ENCODE results near the gene NELFCD. TPM values are rescaled to one million over a fixed set of nuclear protein-coding genes. Genes with fewer than 3 reads are reported as not detected.

Gene NELFCD
- total and polyA plus RNA-seq, 9 of the 15 experiments (the other 6 are each of a cell fraction or from before 2014, with no cell fraction given): 11.7 to 163 (median 96.5) TPM

DNA sequence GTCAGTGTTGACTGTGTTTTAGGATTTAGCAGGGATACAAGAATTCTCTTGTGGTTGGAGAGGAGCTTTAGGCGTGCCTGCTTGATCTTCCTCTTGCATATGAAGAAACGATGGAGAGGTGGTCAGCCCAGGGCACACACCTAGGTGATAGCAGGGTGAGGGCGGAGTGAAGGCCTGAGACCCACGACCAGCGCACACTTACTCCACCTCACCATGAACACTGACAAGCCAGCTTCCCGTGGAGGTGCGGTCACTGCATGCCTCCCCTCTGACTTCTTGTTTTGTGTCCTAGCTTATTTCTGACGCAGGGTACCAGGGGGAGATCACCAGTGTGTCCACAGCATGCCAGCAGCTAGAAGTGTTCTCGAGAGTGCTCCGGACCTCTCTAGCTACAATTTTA lies 8.1 kb downstream of the NELFCD start (continued):
- TF ChIP-seq, protein P1, sequence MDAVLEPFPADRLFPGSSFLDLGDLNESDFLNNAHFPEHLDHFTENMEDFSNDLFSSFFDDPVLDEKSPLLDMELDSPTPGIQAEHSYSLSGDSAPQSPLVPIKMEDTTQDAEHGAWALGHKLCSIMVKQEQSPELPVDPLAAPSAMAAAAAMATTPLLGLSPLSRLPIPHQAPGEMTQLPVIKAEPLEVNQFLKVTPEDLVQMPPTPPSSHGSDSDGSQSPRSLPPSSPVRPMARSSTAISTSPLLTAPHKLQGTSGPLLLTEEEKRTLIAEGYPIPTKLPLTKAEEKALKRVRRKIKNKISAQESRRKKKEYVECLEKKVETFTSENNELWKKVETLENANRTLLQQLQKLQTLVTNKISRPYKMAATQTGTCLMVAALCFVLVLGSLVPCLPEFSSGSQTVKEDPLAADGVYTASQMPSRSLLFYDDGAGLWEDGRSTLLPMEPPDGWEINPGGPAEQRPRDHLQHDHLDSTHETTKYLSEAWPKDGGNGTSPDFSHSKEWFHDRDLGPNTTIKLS (IDR thresholded peaks at IDR 0.05; ENCODE audit: borderline replicate concordance, low read depth): no peak

DNA sequence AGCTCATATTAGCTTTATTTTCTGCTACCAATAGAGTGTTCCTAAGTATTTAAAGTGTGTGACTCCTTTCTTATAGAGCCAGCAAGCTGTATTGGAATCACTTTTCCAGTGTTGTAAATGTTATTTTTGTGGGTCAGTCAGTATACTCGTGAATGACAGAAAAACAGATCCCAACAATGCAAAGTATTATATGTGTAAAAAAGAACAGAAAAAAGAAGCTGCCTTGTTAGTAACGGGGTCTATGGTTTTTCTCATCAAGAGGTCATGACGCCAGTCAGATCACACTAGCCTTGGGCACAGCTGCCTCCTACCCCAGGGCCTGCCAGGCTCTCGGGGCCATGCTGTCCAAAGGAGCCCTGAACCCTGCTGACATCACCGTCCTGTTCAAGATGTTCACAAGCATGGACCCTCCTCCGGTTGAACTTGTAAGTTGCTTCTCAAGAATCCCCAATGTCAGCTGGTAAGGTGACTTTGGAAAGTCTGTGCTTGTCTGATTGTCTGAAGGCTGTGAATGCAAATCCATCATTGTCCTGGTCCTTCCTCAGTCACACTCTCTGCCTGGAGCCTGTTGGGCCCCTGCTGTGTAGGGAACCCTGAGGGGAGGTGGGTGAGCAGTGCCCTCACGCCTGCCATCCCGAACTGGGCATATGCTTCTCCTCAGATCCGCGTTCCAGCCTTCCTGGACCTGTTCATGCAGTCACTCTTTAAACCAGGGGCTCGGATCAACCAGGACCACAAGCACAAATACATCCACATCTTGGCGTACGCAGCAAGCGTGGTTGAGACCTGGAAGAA lies 9.8 kb downstream of the NELFCD start:
- Histone ChIP-seq H3K79me2 (ENCODE audit: control insufficient read depth, insufficient read depth, low read length) (peaks cover 18% of the 10 kb centered on the region), H3K9ac (ENCODE audit: insufficient read depth in 1 of 2, low read depth in 2 of 2, low read length in 2 of 2) (no peak overlapping the region), H3K4me3 (no peak overlapping the region), H2AFZ (ENCODE audit: low read depth, low read length) (no peak overlapping the region), H3K36me3 (ENCODE audit: control insufficient read depth, insufficient read depth, low read length) (peaks cover 98% of the 10 kb centered on the region), H3K27ac (ENCODE audit: extremely low read depth, low read depth, low read length) (no peak overlapping the region), H3K27me3 (ENCODE audit: control insufficient read depth in 2 of 2, insufficient read depth in 2 of 2, low read length in 2 of 2) (no peaks in the 10 kb centered on the region), H3K9me3 (replicated peaks; ENCODE audit: control insufficient read depth, insufficient read depth, low read depth, low read length) (no peaks in the 10 kb centered on the region), H3K4me1 (replicated peaks in 1 of 2; ENCODE audit: control insufficient read depth in 2 of 2, insufficient read depth in 2 of 2, low read length in 2 of 2) (peaks cover 0 to 4% of the 10 kb centered on the region in 2 experiments; a peak in 1 of 5 replicates), H3K9me1 (ENCODE audit: control insufficient read depth, insufficient read depth, low read length) (no peaks in the 10 kb centered on the region), H4K20me1 (replicated peaks; ENCODE audit: control insufficient read depth, insufficient read depth, low read length) (0 out of 2 replicates have a peak, but pooled peaks cover 4% of the 10 kb centered on the region), H3K4me2 (ENCODE audit: insufficient read depth, low read length) (no peak overlapping the region)
- intact Hi-C loops (cut with micrococcal nuclease) (no loop called here), in situ Hi-C loops (cut with MboI) (no loop called here)
- ATAC-seq (no peak), DNase-seq (ENCODE audit: extremely low read depth in 1 of 4, low spot score in 3 of 4) (no peak), FAIRE-seq (no peak)
- ChIA-PET POLR2A (interaction anchor here (0.6 to 4.0 kb wide), 7 partner anchors 7 to 41 kb away, joined by 3 to 29 read pairs (median 3); partner anchors contain the start of genes ATP5F1E and NELFCD), CTCF (ENCODE audit: low intra/inter-chr PET ratio) (no interaction called here)
- 99% methylated on average over 13 of the region's 14 CpGs for WGBS (ENCODE audit: insufficient coverage, low coverage, missing lambda C conversion rate)
- no TSS peak for BruUV-seq (replicated peaks)
- TF ChIP-seq FOXK1 (CRISPR knock-in tag; IDR thresholded peaks at IDR 0.05; ENCODE audit: borderline replicate concordance): no peak
- TF ChIP-seq ZBTB40 (IDR thresholded peaks at IDR 0.05): no peak
- no peak for TF ChIP-seq ZBTB40 (CRISPR knock-in tag; IDR thresholded peaks at IDR 0.05)
- TF ChIP-seq ELF4 (CRISPR knock-in tag; IDR thresholded peaks at IDR 0.05): no peak
- TF ChIP-seq SFPQ (IDR thresholded peaks at IDR 0.05; ENCODE audit: low read depth, low read length): no peak
